HEK293 (cell line): Measurements from ENCODE around the gene HEATR5A.
A peak's percentile ranks its signal among the peaks of the same experiment; 100 is the strongest.

Source experiments
- GLIS1 ChIP-seq: fragments of 450-650 bp; formaldehyde crosslinking; IDR thresholded peaks from 2 replicates; pipeline ENCODE4 v1.5.1; 2016; ENCODE audit warnings: missing biosample characterization, missing genetic modification characterization
- GLIS2 ChIP-seq: fragments of 450-650 bp; formaldehyde crosslinking; IDR thresholded peaks from 2 replicates; pipeline ENCODE4 v1.5.1; 2016; ENCODE audit warnings: missing biosample characterization, missing genetic modification characterization
- INSM2 ChIP-seq: fragments of 450-650 bp; formaldehyde crosslinking; IDR thresholded peaks from 2 replicates; pipeline ENCODE4 v1.5.1; 2016; ENCODE audit warnings: missing biosample characterization, missing genetic modification characterization
- PATZ1 ChIP-seq: fragments of 450-650 bp; formaldehyde crosslinking; IDR thresholded peaks from 2 replicates; pipeline ENCODE4 v1.5.1; 2016; ENCODE audit warnings: missing biosample characterization, missing genetic modification characterization
- PRDM10 ChIP-seq: fragments of 450-650 bp; formaldehyde crosslinking; IDR thresholded peaks from 2 replicates; pipeline ENCODE4 v1.5.1; 2016; ENCODE audit warnings: missing biosample characterization, missing genetic modification characterization
- SP7 ChIP-seq: fragments of 450-650 bp; formaldehyde crosslinking; IDR thresholded peaks from 2 replicates; pipeline ENCODE4 v1.5.1; 2016; ENCODE audit warnings: missing biosample characterization, missing genetic modification characterization
- TCF7L2 ChIP-seq: IDR thresholded peaks from 2 replicates; pipeline ENCODE4 v1.6.1; 2011; ENCODE audit warnings: low read depth, mild to moderate bottlenecking, inconsistent platforms, low read length, moderate library complexity, borderline replicate concordance
- ZBTB17 ChIP-seq: fragments of 450-650 bp; formaldehyde crosslinking; IDR thresholded peaks from 2 replicates; pipeline ENCODE4 v1.5.1; 2016; ENCODE audit warnings: missing biosample characterization, missing genetic modification characterization
- ZBTB44 ChIP-seq: fragments of 450-650 bp; IDR thresholded peaks from 2 replicates; pipeline ENCODE4 v1.5.1; 2018; ENCODE audit warnings: missing biosample characterization, mild to moderate bottlenecking, missing genetic modification characterization
- ZBTB48 ChIP-seq: fragments of 450-650 bp; formaldehyde crosslinking; IDR thresholded peaks from 2 replicates; pipeline ENCODE4 v1.5.1; 2016; ENCODE audit warnings: missing biosample characterization, missing genetic modification characterization
- ZBTB6 ChIP-seq: fragments of 450-650 bp; formaldehyde crosslinking; IDR thresholded peaks from 2 replicates; pipeline ENCODE4 v1.5.1; 2017; ENCODE audit warnings: missing biosample characterization, missing genetic modification characterization
- ZBTB7A ChIP-seq: fragments of 450-650 bp; formaldehyde crosslinking; IDR thresholded peaks from 2 replicates; pipeline ENCODE4 v1.5.1; 2016; ENCODE audit warnings: low read depth, missing biosample characterization, missing genetic modification characterization
- ZBTB8A ChIP-seq: fragments of 450-650 bp; formaldehyde crosslinking; IDR thresholded peaks from 2 replicates; pipeline ENCODE4 v1.5.1; 2016; ENCODE audit warnings: missing biosample characterization, missing genetic modification characterization
- ZNF2 ChIP-seq: fragments of 450-650 bp; formaldehyde crosslinking; IDR thresholded peaks from 2 replicates; pipeline ENCODE4 v1.5.1; 2016; ENCODE audit warnings: missing biosample characterization, missing genetic modification characterization
- ZNF518A ChIP-seq: fragments of 450-650 bp; formaldehyde crosslinking; conservative IDR thresholded peaks from 2 replicates; pipeline ENCODE4 v1.5.1; 2016; ENCODE audit warnings: low read depth, missing biosample characterization, missing genetic modification characterization
- ZNF544 ChIP-seq: fragments of 450-650 bp; formaldehyde crosslinking; IDR thresholded peaks from 2 replicates; pipeline ENCODE4 v1.5.0; 2017; ENCODE audit warnings: missing biosample characterization, missing genetic modification characterization
- ZNF660 ChIP-seq: fragments of 450-650 bp; IDR thresholded peaks from 2 replicates; pipeline ENCODE4 v1.5.1; 2018; ENCODE audit warnings: missing biosample characterization, mild to moderate bottlenecking, missing genetic modification characterization
- ZNF677 ChIP-seq: fragments of 450-650 bp; IDR thresholded peaks from 2 replicates; pipeline ENCODE4 v1.5.0; 2018; ENCODE audit warnings: missing biosample characterization, mild to moderate bottlenecking, missing genetic modification characterization, moderate library complexity
- ZNF777 ChIP-seq: fragments of 450-650 bp; formaldehyde crosslinking; IDR thresholded peaks from 2 replicates; pipeline ENCODE4 v1.5.1; 2017; ENCODE audit warnings: missing biosample characterization, missing genetic modification characterization, borderline replicate concordance
- ZNF785 ChIP-seq: fragments of 450-650 bp; formaldehyde crosslinking; IDR thresholded peaks from 2 replicates; pipeline ENCODE4 v1.5.1; 2016; ENCODE audit warnings: missing biosample characterization, missing genetic modification characterization
- ZNF843 ChIP-seq: fragments of 450-650 bp; formaldehyde crosslinking; IDR thresholded peaks from 2 replicates; pipeline ENCODE4 v1.5.1; 2016; ENCODE audit warnings: missing biosample characterization, missing genetic modification characterization

Gene HEATR5A

GRCh38 chr14:31420319-31421111, at the start of gene HEATR5A (continued):
- no peak for TF ChIP-seq INSM2 (tag by site-specific recombination)
- TF ChIP-seq SP7 (tag by site-specific recombination) = peak; percentile 54; the same call in 1 of the 2 replicates
- TF ChIP-seq ZNF518A = peak; percentile 84
- TF ChIP-seq ZNF785 (tag by site-specific recombination) = no peak
- no peak for TF ChIP-seq ZNF544
- TF ChIP-seq ZBTB8A = peak; percentile 63
- TF ChIP-seq PATZ1 (tag by site-specific recombination) = peak; percentile 37; the same call in 1 of the 2 replicates
- no peak for TF ChIP-seq TCF7L2
- TF ChIP-seq ZBTB7A (tag by site-specific recombination) = peak; percentile 78
- peak; percentile 48; the same call in 1 of the 2 replicates for TF ChIP-seq ZBTB6 (tag by site-specific recombination)
- no peak for TF ChIP-seq ZNF777 (tag by site-specific recombination)
- no peak for TF ChIP-seq ZNF843 (tag by site-specific recombination)
- TF ChIP-seq ZBTB17 = peak; percentile 100
- TF ChIP-seq ZBTB48 (tag by site-specific recombination) = no peak; the same call in 1 of the 2 replicates
- peak; percentile 82 for TF ChIP-seq ZNF660 (tag by site-specific recombination)
- TF ChIP-seq ZNF2 = 0 out of 2 replicates have a peak, but pooled peaks have one; percentile 46
- peak; percentile 74 for TF ChIP-seq GLIS1
- peak; percentile 80 for TF ChIP-seq GLIS2 (tag by site-specific recombination)
- no peak for TF ChIP-seq ZNF677 (tag by site-specific recombination)
- no peak for TF ChIP-seq PRDM10 (tag by site-specific recombination)
- TF ChIP-seq ZBTB44 (tag by site-specific recombination) = peak; percentile 37; the same call in 1 of the 2 replicates
